H9 (cell line): ENCODE data around the gene CACNA1A. TPM values are rescaled to one million over a fixed set of nuclear protein-coding genes. Genes with fewer than 3 reads are reported as not detected.

Source experiments
- DNase-seq: peaks from one replicate; pipeline ENCODE4 v3.0.0-alpha.2; 2017
- H2AFZ ChIP-seq: one replicate; pipeline ENCODE4 v1.6.1; 2013; ENCODE audit warnings: mild to moderate bottlenecking, low read length, control low read depth, moderate library complexity
- H2AK5ac ChIP-seq: 2 replicates; pipeline ENCODE4 v1.6.1; 2013; ENCODE audit warnings: low read length, control low read depth, mixed read lengths; ENCODE audit not compliant: insufficient read length
- H2BK120ac ChIP-seq: one replicate; pipeline ENCODE4 v1.6.1; 2013; ENCODE audit warnings: low read depth, mild to moderate bottlenecking, low read length, control low read depth, inconsistent platforms; ENCODE audit not compliant: poor library complexity, severe bottlenecking
- H2BK12ac ChIP-seq: 2 replicates; pipeline ENCODE4 v1.6.1; 2013; ENCODE audit warnings: low read length, control low read depth, mixed read lengths, low read depth; ENCODE audit not compliant: insufficient read length
- H2BK15ac ChIP-seq: 2 replicates; pipeline ENCODE4 v1.6.1; 2013; ENCODE audit warnings: low read depth, low read length, control low read depth
- H2BK20ac ChIP-seq: one replicate; pipeline ENCODE4 v1.6.1; 2013; ENCODE audit warnings: low read depth, mild to moderate bottlenecking, low read length, control low read depth, inconsistent platforms; ENCODE audit not compliant: poor library complexity, severe bottlenecking
- H2BK5ac ChIP-seq: 2 replicates; pipeline ENCODE4 v1.6.1; 2013; ENCODE audit warnings: low read length, control low read depth, mixed read lengths; ENCODE audit not compliant: insufficient read length
- H3K14ac ChIP-seq: 2 replicates; pipeline ENCODE4 v1.6.1; 2013; ENCODE audit warnings: low read length, control low read depth; ENCODE audit not compliant: insufficient read depth
- H3K18ac ChIP-seq: 2 replicates; pipeline ENCODE4 v1.6.1; 2013; ENCODE audit warnings: low read depth, mild to moderate bottlenecking, mixed read lengths, low read length, control low read depth; ENCODE audit not compliant: insufficient read length
- H3K23ac ChIP-seq: 2 replicates; pipeline ENCODE4 v1.6.1; 2013; ENCODE audit warnings: low read length, control low read depth, mixed read lengths, low read depth; ENCODE audit not compliant: insufficient read length
- H3K23me2 ChIP-seq: 2 replicates; pipeline ENCODE4 v1.6.1; 2013; ENCODE audit warnings: low read depth, mild to moderate bottlenecking, mixed read lengths, low read length, control low read depth; ENCODE audit not compliant: insufficient read length, poor library complexity, severe bottlenecking
- H3K27ac ChIP-seq: 2 replicates; pipeline ENCODE4 v1.5.1; 2013; ENCODE audit warnings: low read length, control low read depth, mixed read lengths, low read depth; ENCODE audit not compliant: insufficient read length
- H3K27me3 ChIP-seq: 2 replicates; pipeline ENCODE4 v1.6.1; 2013; ENCODE audit warnings: low read length, control low read depth, inconsistent platforms; ENCODE audit not compliant: insufficient read depth
- H3K4ac ChIP-seq: 2 replicates; pipeline ENCODE4 v1.6.1; 2013; ENCODE audit warnings: low read depth, mild to moderate bottlenecking, control low read depth, inconsistent platforms, low read length, moderate library complexity
- H3K4me1 ChIP-seq: 2 replicates; pipeline ENCODE4 v1.6.1; 2013; ENCODE audit warnings: low read length, control low read depth, inconsistent platforms; ENCODE audit not compliant: insufficient read depth
- H3K4me2 ChIP-seq: 2 replicates; pipeline ENCODE4 v1.6.1; 2013; ENCODE audit warnings: low read length, control low read depth, mixed read lengths; ENCODE audit not compliant: insufficient read length, insufficient read depth
- H3K56ac ChIP-seq: 2 replicates; pipeline ENCODE4 v1.6.1; 2013; ENCODE audit warnings: low read depth, mild to moderate bottlenecking, mixed read lengths, low read length, control low read depth; ENCODE audit not compliant: insufficient read length
- H3K79me1 ChIP-seq: 2 replicates; pipeline ENCODE4 v1.6.1; 2013; ENCODE audit warnings: low read depth, mild to moderate bottlenecking, moderate library complexity, low read length, control low read depth, inconsistent platforms; ENCODE audit not compliant: insufficient read depth, poor library complexity, severe bottlenecking
- H3K79me2 ChIP-seq: 2 replicates; pipeline ENCODE4 v1.6.1; 2013; ENCODE audit warnings: low read length, control low read depth, inconsistent platforms; ENCODE audit not compliant: insufficient read depth
- H3K9ac ChIP-seq: 2 replicates; pipeline ENCODE4 v1.6.1; 2013; ENCODE audit warnings: low read length, control low read depth, mixed read lengths; ENCODE audit not compliant: insufficient read length; ENCODE audit errors: extremely low read depth
- H3K9me3 ChIP-seq: one replicate; pipeline ENCODE4 v1.6.1; 2013; ENCODE audit warnings: low read depth, low read length, inconsistent platforms; ENCODE audit not compliant: control insufficient read depth
- H3T11ph ChIP-seq: one replicate; pipeline ENCODE4 v1.6.1; 2013; ENCODE audit warnings: mild to moderate bottlenecking, low read length, control low read depth, inconsistent platforms
- H4K20me1 ChIP-seq: one replicate; pipeline ENCODE4 v1.6.1; 2013; ENCODE audit not compliant: control insufficient read depth, insufficient read length, insufficient read depth
- H4K5ac ChIP-seq: 2 replicates; pipeline ENCODE4 v1.6.1; 2013; ENCODE audit warnings: low read depth, mild to moderate bottlenecking, mixed read lengths, low read length, control low read depth; ENCODE audit not compliant: insufficient read length
- H4K8ac ChIP-seq: replicated peaks from 2 replicates; pipeline ENCODE4 v1.6.1; 2013; ENCODE audit warnings: low read length, control low read depth, mixed read lengths, low read depth; ENCODE audit not compliant: insufficient read length
- H4K91ac ChIP-seq: 2 replicates; pipeline ENCODE4 v1.6.1; 2013; ENCODE audit warnings: low read depth, mild to moderate bottlenecking, moderate library complexity, mixed read lengths, low read length, control low read depth; ENCODE audit not compliant: insufficient read length
- H3K27ac Mint-ChIP-seq, 3 experiments: 2 replicates in 2 of 3; 3 replicates in 1 of 3; pipeline ENCODE4 v1.8.0; 2020 to 2021; ENCODE audit warnings: mixed read lengths in 3 of 3, mild to moderate bottlenecking in 1 of 3, moderate library complexity in 1 of 3
- H3K27me3 Mint-ChIP-seq: 2 replicates; pipeline ENCODE4 v1.8.0; 2021; ENCODE audit warnings: low read depth, mild to moderate bottlenecking, moderate library complexity, mixed read lengths
- H3K36me3 Mint-ChIP-seq, 3 experiments: 2 replicates in 2 of 3; 3 replicates in 1 of 3; pipeline ENCODE4 v1.8.0; 2020 to 2021; ENCODE audit warnings: low read depth in 3 of 3, mixed read lengths in 3 of 3; ENCODE audit not compliant: insufficient read depth in 1 of 3
- H3K4me1 Mint-ChIP-seq, 2 experiments: 2 replicates each; pipeline ENCODE4 v1.8.0; 2020; ENCODE audit warnings: mixed read lengths in 2 of 2
- H3K4me3 Mint-ChIP-seq, 2 experiments: 2 replicates in 1 of 2; 3 replicates in 1 of 2; pipeline ENCODE4 v1.8.0; 2020 to 2021; ENCODE audit warnings: mild to moderate bottlenecking in 2 of 2, mixed read lengths in 2 of 2, moderate library complexity in 1 of 2
- H3K9me3 Mint-ChIP-seq, 2 experiments: 2 replicates in 1 of 2; 3 replicates in 1 of 2; pipeline ENCODE4 v1.8.0; 2020; ENCODE audit warnings: mild to moderate bottlenecking in 2 of 2, mixed read lengths in 2 of 2, moderate library complexity in 1 of 2
- WGBS: extraction: QIAGEN DNeasy Blood & Tissue Kit; methylation state at CpG from one replicate; pipeline ENCODE4 v1.1.7; 2013; ENCODE audit warnings: missing lambda C conversion rate, low lambda C conversion rate, mixed read lengths; ENCODE audit not compliant: insufficient read length; ENCODE audit errors: extremely low coverage; 5-methylcytosine and 5-hydroxymethylcytosine counted together
- total RNA-seq: library from RNA; stranded (reverse); gene quantifications from 2 replicates; pipeline ENCODE4 v1.2.1, GENCODE V29; 2021
- TF ChIP-seq, protein P1 (sequence below): fragments of 200-600 bp; sonication (generic); conservative IDR thresholded peaks from 3 replicates; pipeline ENCODE4 v1.8.0; 2021; ENCODE audit warnings: antibody characterized with exemption, mild to moderate bottlenecking

CACNA1A gene
- total RNA-seq, 1 experiment from 2014 or later, result 8.0 TPM

GRCh38 chr19:13284929-13285928 is 221.1 kb downstream of the CACNA1A start:
- no peak overlapping the region for H4K91ac ChIP-seq
- H3K27ac Mint-ChIP-seq, result no peak overlapping the region
- H3T11ph ChIP-seq, result no peak overlapping the region
- peaks cover 6 to 7% of the 10 kb centered on the region in 2 experiments; a peak in 3 of 4 replicates for H3K4me1 Mint-ChIP-seq
- no peak overlapping the region for H2BK15ac ChIP-seq
- no peak overlapping the region for H4K5ac ChIP-seq
- H2AFZ ChIP-seq, result no peak overlapping the region
- no peak overlapping the region for H3K18ac ChIP-seq
- no CpG with 5 or more reads among the region's 13 CpGs for WGBS
- H3K14ac ChIP-seq, result no peak overlapping the region
- H3K4me2 ChIP-seq, result no peak overlapping the region
- H2BK20ac ChIP-seq, result no peak overlapping the region
- no peak overlapping the region for H2BK120ac ChIP-seq
- no peaks in the 10 kb centered on the region; the same call in 1 of the 2 replicates for H3K4me1 ChIP-seq
- H3K23ac ChIP-seq, result no peak overlapping the region
- no peaks in the 10 kb centered on the region for H3K9me3 ChIP-seq
- no peaks in the 10 kb centered on the region for H3K23me2 ChIP-seq
- no peak overlapping the region for H3K4me3 Mint-ChIP-seq
- DNase-seq, result no peak
- H3K27me3 ChIP-seq, result no peaks in the 10 kb centered on the region
- TF ChIP-seq, protein P1, sequence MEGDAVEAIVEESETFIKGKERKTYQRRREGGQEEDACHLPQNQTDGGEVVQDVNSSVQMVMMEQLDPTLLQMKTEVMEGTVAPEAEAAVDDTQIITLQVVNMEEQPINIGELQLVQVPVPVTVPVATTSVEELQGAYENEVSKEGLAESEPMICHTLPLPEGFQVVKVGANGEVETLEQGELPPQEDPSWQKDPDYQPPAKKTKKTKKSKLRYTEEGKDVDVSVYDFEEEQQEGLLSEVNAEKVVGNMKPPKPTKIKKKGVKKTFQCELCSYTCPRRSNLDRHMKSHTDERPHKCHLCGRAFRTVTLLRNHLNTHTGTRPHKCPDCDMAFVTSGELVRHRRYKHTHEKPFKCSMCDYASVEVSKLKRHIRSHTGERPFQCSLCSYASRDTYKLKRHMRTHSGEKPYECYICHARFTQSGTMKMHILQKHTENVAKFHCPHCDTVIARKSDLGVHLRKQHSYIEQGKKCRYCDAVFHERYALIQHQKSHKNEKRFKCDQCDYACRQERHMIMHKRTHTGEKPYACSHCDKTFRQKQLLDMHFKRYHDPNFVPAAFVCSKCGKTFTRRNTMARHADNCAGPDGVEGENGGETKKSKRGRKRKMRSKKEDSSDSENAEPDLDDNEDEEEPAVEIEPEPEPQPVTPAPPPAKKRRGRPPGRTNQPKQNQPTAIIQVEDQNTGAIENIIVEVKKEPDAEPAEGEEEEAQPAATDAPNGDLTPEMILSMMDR, result no peak
- H4K8ac ChIP-seq, result no peak overlapping the region
- H3K79me1 ChIP-seq, result no peaks in the 10 kb centered on the region
- no peak overlapping the region for H3K9ac ChIP-seq
- no peak overlapping the region for H2BK12ac ChIP-seq
- H3K56ac ChIP-seq, result no peak overlapping the region
- H2AK5ac ChIP-seq, result no peak overlapping the region
- no peak overlapping the region for H3K4ac ChIP-seq
- H3K9me3 Mint-ChIP-seq, result no peaks in the 10 kb centered on the region; a peak in 1 of 5 replicates
- no peaks in the 10 kb centered on the region for H3K27me3 Mint-ChIP-seq
- no peaks in the 10 kb centered on the region for H3K79me2 ChIP-seq
- H4K20me1 ChIP-seq, result no peaks in the 10 kb centered on the region
- no peak overlapping the region for H2BK5ac ChIP-seq
- H3K27ac ChIP-seq, result no peak overlapping the region
- peaks cover 0 to 5% (median 0%) of the 10 kb centered on the region in 3 experiments; a peak in 3 of 7 replicates for H3K36me3 Mint-ChIP-seq
